ENCODE measurements around the gene FSHR. TPM values are rescaled to one million over a fixed set of nuclear protein-coding genes. Genes with fewer than 3 reads are reported as not detected.

FSHR gene
- total and polyA plus RNA-seq, 2 experiments from 2014 or later, result not detected

- no peak overlapping the region for H3K27ac ChIP-seq (ENCODE audit: low read depth)
- no peaks in the 10 kb centered on the region for H3K36me3 ChIP-seq (ENCODE audit: insufficient read depth)
- no peaks in the 10 kb centered on the region for H3F3A ChIP-seq (replicated peaks; ENCODE audit: low read depth)
- no peaks in the 10 kb centered on the region for H3K79me2 ChIP-seq (replicated peaks; ENCODE audit: insufficient read depth)
- H3K4me3 ChIP-seq, result no peak overlapping the region
- Mint-ChIP-seq H3K27me3 (ENCODE audit: insufficient read depth, low read depth, poor library complexity) (no peaks in the 10 kb centered on the region), H3K9me3 (no peaks in the 10 kb centered on the region), H3K4me1 (0 out of 3 replicates have a peak, but pooled peaks cover 2% of the 10 kb centered on the region), H3K27ac (no peak overlapping the region), H3K36me3 (ENCODE audit: low read depth) (no peaks in the 10 kb centered on the region), H3K4me3 (no peak overlapping the region)
- DNase-seq (ENCODE audit: low spot score) (no peak), ATAC-seq (no peak)
- no peaks in the 10 kb centered on the region for H3K27me3 ChIP-seq (ENCODE audit: insufficient read depth)
- no peak for TF ChIP-seq ZNF331 (CRISPR knock-in tag; IDR thresholded peaks at IDR 0.05; ENCODE audit: low read depth)
- no peak for TF ChIP-seq ZNF114 (CRISPR knock-in tag; IDR thresholded peaks at IDR 0.05)
- TF ChIP-seq ETS1 (IDR thresholded peaks at IDR 0.05), result no peak
- TF ChIP-seq EZH2phosphoT487 (IDR thresholded peaks at IDR 0.05; ENCODE audit: unreplicated experiment), result no peak
- TF ChIP-seq CREB1 (CRISPR knock-in tag; IDR thresholded peaks at IDR 0.05; ENCODE audit: low read depth), result no peak
- no peak for TF ChIP-seq EZH2 (IDR thresholded peaks at IDR 0.05; ENCODE audit: low read depth, unreplicated experiment)
- no peak for TF ChIP-seq ZNF462 (CRISPR knock-in tag; IDR thresholded peaks at IDR 0.05)
- no peak for TF ChIP-seq REST (IDR thresholded peaks at IDR 0.05; ENCODE audit: unreplicated experiment)
- no peak for TF ChIP-seq NANOG (IDR thresholded peaks at IDR 0.05; ENCODE audit: borderline replicate concordance)
- no peak for TF ChIP-seq STAT1 (IDR thresholded peaks at IDR 0.05; ENCODE audit: unreplicated experiment)
- no peak for TF ChIP-seq CTCF (conservative IDR thresholded peaks at IDR 0.05; ENCODE audit: low read depth in 2 of 2)
- TF ChIP-seq POLR2AphosphoS5 (IDR thresholded peaks at IDR 0.05; ENCODE audit: low read depth), result no peak
- no peak for TF ChIP-seq JUNB (IDR thresholded peaks at IDR 0.05; ENCODE audit: unreplicated experiment)
- H3K4me2 ChIP-seq, result no peak overlapping the region
- H2AFZ ChIP-seq, result no peak overlapping the region
- no peaks in the 10 kb centered on the region for H3K9me2 ChIP-seq (ENCODE audit: insufficient read depth)
- H4K20me1 ChIP-seq (replicated peaks; ENCODE audit: insufficient read depth), result no peaks in the 10 kb centered on the region
- H3K4me1 ChIP-seq (ENCODE audit: insufficient read depth), result no peaks in the 10 kb centered on the region
Observed at GRCh38 chr2:49111006-49111405, 43.3 kb downstream of the FSHR start.
